ENCODE results near the gene TTC28. TPM values are rescaled to one million over a fixed set of nuclear protein-coding genes. Genes with fewer than 3 reads are reported as not detected.

Gene TTC28
- total RNA-seq, 4 donors from 2014 or later: 35.6 to 42.6 (median 36.9) TPM

DNA sequence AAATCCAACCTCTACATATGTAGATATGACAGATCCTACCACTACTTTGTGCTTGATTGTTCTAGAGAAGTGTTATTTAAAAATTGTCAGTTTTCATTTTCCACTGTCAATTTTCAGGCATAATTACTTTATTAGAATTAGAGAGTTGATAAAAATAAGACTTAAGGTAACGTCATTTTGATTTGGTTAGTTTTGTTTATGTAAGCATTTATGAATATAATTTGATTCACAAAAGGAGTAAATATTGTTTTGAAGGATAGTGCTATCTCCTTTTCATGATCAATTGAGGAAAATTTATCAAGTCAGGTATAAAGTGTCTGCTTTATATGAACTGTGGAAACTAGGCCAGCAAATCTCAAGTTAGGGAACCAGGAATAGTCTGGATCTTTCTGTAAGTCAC is 718.0 kb downstream of the TTC28 start:
- H3K27ac ChIP-seq (replicated peaks in 1 of 4): no peak overlapping the region
- peaks cover 0 to 14% (median 7%) of the 10 kb centered on the region in 4 donors for H3K4me1 ChIP-seq
- TF ChIP-seq POLR2A (IDR thresholded peaks at IDR 0.05; ENCODE audit: low read depth) (no peak), POLR2AphosphoS5 (IDR thresholded peaks at IDR 0.05) (no peak), EP300 (IDR thresholded peaks at IDR 0.05) (no peak)
- TF ChIP-seq, protein P1, sequence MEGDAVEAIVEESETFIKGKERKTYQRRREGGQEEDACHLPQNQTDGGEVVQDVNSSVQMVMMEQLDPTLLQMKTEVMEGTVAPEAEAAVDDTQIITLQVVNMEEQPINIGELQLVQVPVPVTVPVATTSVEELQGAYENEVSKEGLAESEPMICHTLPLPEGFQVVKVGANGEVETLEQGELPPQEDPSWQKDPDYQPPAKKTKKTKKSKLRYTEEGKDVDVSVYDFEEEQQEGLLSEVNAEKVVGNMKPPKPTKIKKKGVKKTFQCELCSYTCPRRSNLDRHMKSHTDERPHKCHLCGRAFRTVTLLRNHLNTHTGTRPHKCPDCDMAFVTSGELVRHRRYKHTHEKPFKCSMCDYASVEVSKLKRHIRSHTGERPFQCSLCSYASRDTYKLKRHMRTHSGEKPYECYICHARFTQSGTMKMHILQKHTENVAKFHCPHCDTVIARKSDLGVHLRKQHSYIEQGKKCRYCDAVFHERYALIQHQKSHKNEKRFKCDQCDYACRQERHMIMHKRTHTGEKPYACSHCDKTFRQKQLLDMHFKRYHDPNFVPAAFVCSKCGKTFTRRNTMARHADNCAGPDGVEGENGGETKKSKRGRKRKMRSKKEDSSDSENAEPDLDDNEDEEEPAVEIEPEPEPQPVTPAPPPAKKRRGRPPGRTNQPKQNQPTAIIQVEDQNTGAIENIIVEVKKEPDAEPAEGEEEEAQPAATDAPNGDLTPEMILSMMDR (IDR thresholded peaks at IDR 0.05): no peak
- H3K4me3 ChIP-seq: no peak overlapping the region
- H3K27me3 ChIP-seq: no peaks in the 10 kb centered on the region
- no peaks in the 10 kb centered on the region for H3K9me3 ChIP-seq
- 86% methylated on average over 1 of the region's 1 CpG for WGBS
- H3K36me3 ChIP-seq: no peaks in the 10 kb centered on the region
- DNase-seq (ENCODE audit: extremely low spot score): no peak
- intact Hi-C loops (cut with DNase I): no loop called here

DNA sequence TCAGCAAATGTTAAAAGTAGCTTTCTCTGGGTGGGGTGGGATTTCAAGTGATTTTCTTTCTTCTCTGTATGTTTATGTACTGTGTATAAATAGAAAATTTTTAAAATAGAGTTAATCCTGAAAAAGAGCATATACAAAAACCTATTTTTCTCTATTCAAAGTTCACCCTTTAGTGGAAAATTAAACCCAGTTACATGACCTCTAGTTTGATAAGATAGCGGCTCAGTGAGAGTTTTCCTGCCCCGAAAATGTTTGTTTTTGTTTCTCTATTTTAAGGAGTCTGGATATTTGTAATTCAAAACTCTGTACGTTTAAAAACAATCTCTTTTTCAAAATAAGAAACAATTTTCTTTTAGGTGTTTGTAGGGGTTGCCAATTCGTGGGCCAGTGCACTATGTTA is 718.5 kb downstream of the TTC28 start:
- Histone ChIP-seq H3K27ac (replicated peaks in 1 of 4) (no peak overlapping the region), H3K27me3 (no peaks in the 10 kb centered on the region), H3K4me3 (no peak overlapping the region), H3K36me3 (no peaks in the 10 kb centered on the region), H3K4me1 (peaks cover 0 to 14% (median 7%) of the 10 kb centered on the region in 4 donors), H3K9me3 (no peaks in the 10 kb centered on the region)
- intact Hi-C loops (cut with DNase I): no loop called here
- 80% methylated on average over 4 of the region's 4 CpGs for WGBS
- TF ChIP-seq POLR2AphosphoS5 (IDR thresholded peaks at IDR 0.05) (no peak), EP300 (IDR thresholded peaks at IDR 0.05) (no peak), POLR2A (IDR thresholded peaks at IDR 0.05; ENCODE audit: low read depth) (no peak)
- TF ChIP-seq, protein P1 (IDR thresholded peaks at IDR 0.05): no peak
- DNase-seq (ENCODE audit: extremely low spot score): no peak

DNA sequence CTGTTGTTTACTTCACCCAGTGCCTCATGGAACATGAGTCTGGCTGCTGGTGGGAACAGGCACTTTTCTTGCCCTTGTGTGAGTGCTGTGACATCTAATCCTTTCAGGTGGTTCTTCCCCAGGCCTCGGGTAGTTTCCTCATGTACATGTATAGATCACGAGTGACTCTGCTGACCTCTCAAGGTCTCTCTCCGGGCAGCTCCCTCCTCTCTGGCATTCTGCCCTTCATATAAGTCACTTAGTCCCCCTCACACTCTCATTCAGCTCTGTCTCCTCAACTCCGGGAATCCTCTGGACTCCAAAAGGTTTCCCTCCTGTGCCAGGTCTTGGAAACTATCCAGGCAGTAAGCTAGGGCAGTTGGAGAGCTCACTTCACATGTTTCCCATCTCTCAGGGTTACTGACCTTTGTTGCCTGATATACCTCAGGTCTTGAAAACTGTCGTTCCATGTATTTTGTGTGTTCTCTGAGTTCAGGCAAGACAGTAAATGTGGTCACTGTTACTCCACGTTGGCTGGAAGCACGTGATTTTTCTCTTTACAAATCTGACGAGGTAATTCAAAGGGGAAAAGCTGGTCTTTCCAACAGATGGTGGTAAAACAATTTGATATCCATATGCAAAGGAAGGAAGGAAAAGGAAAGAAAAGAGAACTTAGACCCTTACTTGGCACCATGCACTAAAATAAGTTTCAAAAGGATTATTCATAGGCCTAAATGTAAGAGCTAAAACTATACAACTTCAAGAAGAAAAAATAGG is 720.1 kb downstream of the TTC28 start:
- 82% methylated on average over 8 of the region's 8 CpGs for WGBS
- TF ChIP-seq POLR2AphosphoS5 (IDR thresholded peaks at IDR 0.05) (no peak), POLR2A (IDR thresholded peaks at IDR 0.05; ENCODE audit: low read depth) (no peak), EP300 (IDR thresholded peaks at IDR 0.05) (no peak)
- TF ChIP-seq, protein P1 (IDR thresholded peaks at IDR 0.05): no peak
- intact Hi-C loops (cut with DNase I): no loop called here

DNA sequence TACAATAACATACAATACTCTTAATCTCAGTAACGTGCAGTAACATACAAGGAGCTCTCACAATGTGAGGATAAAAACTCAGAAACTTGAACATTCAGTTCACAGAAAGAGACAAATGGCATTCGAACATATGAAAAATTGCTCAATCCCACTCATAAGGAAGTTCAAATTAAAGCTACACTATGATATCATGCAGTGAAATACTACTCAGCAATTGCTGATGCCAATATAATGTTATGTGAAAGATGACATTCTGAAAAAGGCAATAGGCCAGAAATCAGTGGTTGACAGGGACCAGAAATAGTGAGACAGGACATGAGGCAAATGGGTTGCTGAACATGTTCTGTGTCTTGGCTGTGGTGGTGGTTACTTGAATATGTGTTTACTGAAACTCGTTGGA is 726.9 kb downstream of the TTC28 start:
- 76% methylated on average over 3 of the region's 3 CpGs for WGBS
- peaks cover 0 to 11% (median 7%) of the 10 kb centered on the region in 4 donors for H3K4me1 ChIP-seq
- peaks cover 0 to 3% (median 0%) of the 10 kb centered on the region in 4 donors for H3K36me3 ChIP-seq
- intact Hi-C loops (cut with DNase I): no loop called here
- TF ChIP-seq POLR2A (IDR thresholded peaks at IDR 0.05; ENCODE audit: low read depth): no peak
- TF ChIP-seq, protein P1 (IDR thresholded peaks at IDR 0.05): no peak
- TF ChIP-seq POLR2AphosphoS5 (IDR thresholded peaks at IDR 0.05): no peak
- TF ChIP-seq EP300 (IDR thresholded peaks at IDR 0.05): no peak
- H3K27ac ChIP-seq (replicated peaks in 1 of 4): no peak overlapping the region
- no peaks in the 10 kb centered on the region for H3K9me3 ChIP-seq
- DNase-seq (ENCODE audit: extremely low spot score): no peak
- no peak overlapping the region for H3K4me3 ChIP-seq
- no peaks in the 10 kb centered on the region for H3K27me3 ChIP-seq

More for the DNA sequence above, 720.1 kb downstream of the TTC28 start:
- DNase-seq (ENCODE audit: extremely low spot score): no peak
- Histone ChIP-seq H3K27me3 (no peaks in the 10 kb centered on the region), H3K4me1 (peaks cover 0 to 14% (median 7%) of the 10 kb centered on the region in 4 donors), H3K27ac (replicated peaks in 1 of 4) (no peak overlapping the region), H3K9me3 (no peaks in the 10 kb centered on the region), H3K36me3 (no peaks in the 10 kb centered on the region), H3K4me3 (no peak overlapping the region)

Data from esophagus muscularis mucosa (tissue), 4 donors.